Measurements from ENCODE around the gene VARS2.
"Not testable (repeated sequence)": the region's sequence is repeated elsewhere in the genome, so short reads cannot be mapped to it uniquely, and the experiment has no call there.

Gene VARS2

DNA sequence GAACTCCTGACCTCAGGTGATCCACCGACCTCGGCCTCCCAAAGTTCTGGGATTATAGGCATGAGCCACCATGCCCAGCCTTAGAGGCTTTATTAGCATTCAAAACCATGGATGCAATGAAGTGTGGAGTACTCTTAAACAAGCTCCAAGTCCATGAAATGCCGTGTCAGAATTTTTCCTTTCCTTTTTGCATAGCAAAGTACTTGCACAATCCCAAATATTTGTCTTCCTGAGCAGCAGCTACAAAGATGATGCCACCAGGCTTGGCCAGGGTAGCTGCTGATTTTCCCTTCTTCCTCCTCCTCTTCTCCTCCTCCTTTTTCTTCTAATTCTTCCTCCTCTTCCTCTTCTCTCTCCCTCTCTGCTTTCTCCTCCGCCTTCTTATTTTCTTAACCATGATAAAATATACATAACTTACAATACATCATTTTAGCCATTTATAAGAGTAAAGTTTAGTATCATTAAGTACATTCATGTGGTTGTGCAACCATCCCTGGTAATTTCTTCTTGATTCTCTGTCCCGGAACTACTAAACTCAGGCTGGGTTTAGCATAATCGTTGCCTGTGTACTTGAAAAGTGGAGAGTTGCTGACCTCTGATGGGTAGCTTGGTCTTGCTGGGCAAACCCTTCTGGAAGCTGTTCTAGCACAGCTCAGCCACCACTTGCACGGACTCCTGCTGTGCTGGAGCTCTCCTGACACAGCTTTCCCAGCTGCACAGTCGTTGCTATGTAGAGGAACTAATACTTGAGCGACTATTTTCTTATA, 47.1 kb downstream of the VARS2 start:
- DNase-seq (ENCODE audit: extremely low read depth in 1 of 2, low read depth in 1 of 2): no peak

DNA sequence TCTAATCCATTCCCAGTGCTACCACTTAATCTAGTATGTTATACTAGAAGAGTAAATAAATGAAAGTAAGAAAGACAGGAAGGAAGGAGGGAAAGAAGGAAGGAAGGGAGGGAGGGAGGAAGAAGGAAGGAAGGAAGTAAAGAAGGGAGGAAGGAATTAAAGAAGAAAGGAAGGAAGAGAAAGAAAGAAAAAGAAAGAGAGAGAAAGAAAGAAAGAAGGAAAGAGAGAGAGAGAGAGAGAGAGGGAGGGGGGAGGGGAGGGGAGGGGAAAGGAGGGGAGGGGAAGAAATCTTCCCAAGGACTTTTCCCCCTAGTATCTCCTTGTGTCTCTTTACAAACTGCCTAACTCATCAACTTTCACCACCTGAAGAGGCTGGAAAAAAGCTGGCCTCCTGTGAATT, 48.7 kb downstream of the VARS2 start:
- DNase-seq (ENCODE audit: extremely low read depth in 1 of 2, low read depth in 1 of 2): no peak

GRCh38 chr6:30963641-30964040, 49.6 kb downstream of the VARS2 start:
- no peak for DNase-seq (ENCODE audit: extremely low read depth in 1 of 2, low read depth in 1 of 2)

DNA sequence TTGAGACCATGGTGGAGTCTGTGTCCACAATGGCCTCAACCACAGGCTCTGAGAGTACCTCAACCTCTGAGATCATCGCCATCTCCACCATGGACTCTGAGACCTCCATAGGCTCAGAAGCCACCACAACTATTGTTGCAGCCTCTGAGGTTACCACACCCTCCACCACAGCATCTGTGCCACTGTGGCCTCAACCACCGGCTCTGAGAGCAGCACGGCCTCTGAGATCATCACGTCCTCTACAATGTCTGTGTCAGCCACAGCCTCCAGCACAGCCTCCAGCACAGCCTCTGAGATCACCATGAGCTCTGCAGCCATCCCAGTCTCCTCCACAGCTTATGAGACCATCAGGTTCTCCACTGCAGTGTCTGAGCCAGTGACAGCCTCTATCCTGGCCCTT, 50.0 kb downstream of the VARS2 start:
- no peak for DNase-seq (ENCODE audit: extremely low read depth in 1 of 2, low read depth in 1 of 2)

DNA sequence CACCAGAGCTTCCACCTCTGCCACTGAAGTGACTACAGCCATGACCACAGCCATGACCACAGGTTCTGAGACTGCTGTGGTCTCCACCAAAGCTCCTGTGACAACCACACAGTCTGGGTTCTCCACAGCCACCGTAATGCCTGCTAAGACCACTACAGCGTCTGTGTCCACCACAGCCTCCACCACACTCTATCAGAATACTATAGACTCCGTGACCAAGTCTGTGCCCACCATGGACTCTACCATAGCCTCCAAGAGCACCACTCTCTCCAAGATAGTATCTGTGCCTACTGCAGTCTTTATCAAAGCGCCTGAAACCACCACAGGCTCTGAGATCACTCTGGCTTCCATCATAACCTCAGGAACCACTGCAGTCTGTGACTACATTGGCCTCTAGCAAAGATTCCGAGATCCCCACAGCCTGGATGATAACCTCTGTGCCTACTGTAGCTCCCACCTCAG, 51.1 kb downstream of the VARS2 start:
- DNase-seq (ENCODE audit: extremely low read depth in 1 of 2, low read depth in 1 of 2): no peak

GRCh38 chr6:30966154-30966553, 52.1 kb downstream of the VARS2 start:
- DNase-seq (ENCODE audit: extremely low read depth in 1 of 2, low read depth in 1 of 2): no peak

- DNase-seq (ENCODE audit: extremely low read depth in 1 of 2, low read depth in 1 of 2): not testable (repeated sequence)
Observed at GRCh38 chr6:30969171-30969570, 55.1 kb downstream of the VARS2 start.

DNA sequence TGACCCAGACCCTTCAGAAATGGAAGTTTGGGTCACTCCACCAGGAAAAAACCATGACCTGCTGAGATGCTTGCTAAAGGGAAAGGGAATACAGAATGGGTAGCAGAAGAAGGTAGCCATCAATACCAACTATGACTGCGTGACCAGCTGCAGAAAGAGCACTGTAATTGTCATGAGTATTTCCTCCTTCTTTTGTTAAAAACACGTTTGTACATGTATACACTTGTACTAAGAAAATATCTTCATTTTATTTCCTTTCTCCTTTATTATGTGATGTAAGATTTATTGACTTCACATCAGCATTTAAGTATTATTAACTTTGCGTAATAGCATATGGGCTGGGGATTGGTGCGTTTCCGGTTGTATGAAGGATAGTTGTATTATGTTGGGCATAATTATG, 56.9 kb downstream of the VARS2 start:
- DNase-seq (ENCODE audit: extremely low read depth in 1 of 2, low read depth in 1 of 2): no peak

DNA sequence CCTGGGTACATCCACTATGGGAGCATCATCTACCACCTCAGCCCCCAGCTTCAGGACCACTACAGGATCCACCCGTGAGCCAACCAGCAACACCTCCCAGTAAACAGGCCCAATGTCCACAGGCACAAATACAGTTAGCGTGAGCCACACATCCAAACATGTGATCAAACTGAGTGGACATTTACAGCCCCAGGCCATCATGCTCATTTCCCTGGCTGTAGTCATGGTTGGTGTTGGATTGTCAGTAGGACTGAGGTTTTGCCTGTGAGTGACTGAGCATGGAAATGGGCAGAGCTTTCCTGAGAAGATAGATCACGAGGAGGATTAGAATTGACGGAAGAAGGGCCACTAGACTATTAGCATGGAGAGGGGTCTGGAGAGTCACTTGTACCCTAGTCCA, 58.8 kb downstream of the VARS2 start:
- no peak for DNase-seq (ENCODE audit: extremely low read depth in 1 of 2, low read depth in 1 of 2)

DNA sequence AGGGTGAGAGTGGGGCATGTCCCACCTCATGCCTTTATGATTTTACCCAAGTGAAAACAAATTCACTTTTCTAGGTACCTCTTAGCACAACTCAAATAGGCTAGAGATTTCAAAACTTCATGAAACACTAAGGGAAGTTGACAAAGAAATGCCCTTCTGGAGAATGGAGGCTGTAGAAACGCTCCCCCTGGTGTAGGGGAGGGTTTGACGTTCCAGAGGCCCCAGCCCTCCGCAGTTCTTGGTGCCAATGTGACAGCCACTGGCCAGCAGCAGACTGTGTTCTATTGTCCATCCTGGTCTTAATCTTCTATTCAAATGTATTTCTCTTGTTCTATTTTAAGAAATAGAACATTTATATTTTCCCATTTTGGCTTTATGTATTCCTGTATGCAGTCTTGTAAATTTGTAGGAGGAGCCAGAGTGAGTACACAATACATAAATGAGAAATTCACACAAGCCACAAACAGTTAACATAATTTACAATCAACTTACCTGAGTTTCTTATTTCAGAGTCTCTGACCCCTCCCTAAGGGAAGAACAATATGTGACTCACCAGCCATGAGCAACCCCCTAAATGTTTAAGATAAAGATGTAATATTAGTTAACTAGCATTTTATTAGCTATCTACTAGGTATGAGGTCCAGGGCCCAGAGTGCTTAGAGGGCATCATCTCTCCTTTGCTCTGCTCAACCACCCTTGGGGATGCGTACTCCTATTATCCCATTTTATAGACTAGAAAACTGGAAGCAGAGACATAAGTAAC, 60.6 kb downstream of the VARS2 start:
- DNase-seq (ENCODE audit: extremely low read depth in 1 of 2, low read depth in 1 of 2): no peak

Measured in activated CD8-positive, alpha-beta memory T cell treated with anti-CD3 and anti-CD28 coated beads for 1 hour (primary cell).